Osteoblast (primary cell): ENCODE data around the gene SYNJ2. TPM values are rescaled to one million over a fixed set of nuclear protein-coding genes. Genes with fewer than 3 reads are reported as not detected.
"Not testable (repeated sequence)": the region's sequence is repeated elsewhere in the genome, so short reads cannot be mapped to it uniquely, and the experiment has no call there.

ENCODE experiments used
- DNase-seq: peaks from one replicate; pipeline ENCODE4 v3.0.0; 2011; ENCODE audit warnings: low spot score, mixed read lengths; ENCODE audit not compliant: insufficient read length; ENCODE audit errors: missing footprints
- H2AFZ ChIP-seq: 2 replicates; pipeline ENCODE4 v1.6.0; 2011; ENCODE audit warnings: mild to moderate bottlenecking, low read length
- H3K27ac ChIP-seq: 2 replicates; pipeline ENCODE4 v1.5.1; 2011; ENCODE audit warnings: mild to moderate bottlenecking, low read depth, low read length, moderate library complexity
- H3K27me3 ChIP-seq: 2 replicates; pipeline ENCODE4 v1.6.0; 2012; ENCODE audit warnings: mild to moderate bottlenecking, control low read depth, inconsistent platforms, low read length, moderate library complexity; ENCODE audit not compliant: insufficient read depth
- H3K36me3 ChIP-seq: 2 replicates; pipeline ENCODE4 v1.5.1; 2011; ENCODE audit warnings: mild to moderate bottlenecking, low read length, control low read depth, moderate library complexity; ENCODE audit not compliant: insufficient read depth
- H3K4me1 ChIP-seq: 2 replicates; pipeline ENCODE4 v1.5.1; 2011; ENCODE audit warnings: mild to moderate bottlenecking, low read length, control low read depth, moderate library complexity; ENCODE audit not compliant: insufficient read depth
- H3K4me2 ChIP-seq: 2 replicates; pipeline ENCODE4 v1.6.0; 2011; ENCODE audit warnings: mild to moderate bottlenecking, low read length; ENCODE audit not compliant: insufficient read depth
- H3K4me3 ChIP-seq: fragments of 200-600 bp; sonication (generic); 3 replicates; pipeline ENCODE4 v1.5.1; 2012; ENCODE audit warnings: mild to moderate bottlenecking, low read length, inconsistent platforms; ENCODE audit not compliant: insufficient read depth
- H3K79me2 ChIP-seq: 2 replicates; pipeline ENCODE4 v1.6.0; 2012; ENCODE audit warnings: mild to moderate bottlenecking, low read length, control low read depth, inconsistent platforms; ENCODE audit not compliant: insufficient read depth
- H3K9me3 ChIP-seq: 2 replicates; pipeline ENCODE4 v1.5.1; 2011; ENCODE audit warnings: low read depth, low read length, control low read depth
- H4K20me1 ChIP-seq: 2 replicates; pipeline ENCODE4 v1.6.0; 2012; ENCODE audit warnings: mild to moderate bottlenecking, low read length, control low read depth; ENCODE audit not compliant: insufficient read depth
- total RNA-seq: library from RNA; depleted of rRNA; stranded (reverse); fragments of >200 nt; gene quantifications from 2 replicates; pipeline ENCODE4 v1.2.3, GENCODE V29; 2012
- TF ChIP-seq, protein P1 (sequence below): IDR thresholded peaks from 2 replicates; pipeline ENCODE4 v1.5.1; 2011; ENCODE audit warnings: mild to moderate bottlenecking, low read depth, low read length, moderate library complexity; ENCODE audit errors: extremely low read depth

Gene SYNJ2
- total RNA-seq, 1 donor = 94.8 TPM

DNA sequence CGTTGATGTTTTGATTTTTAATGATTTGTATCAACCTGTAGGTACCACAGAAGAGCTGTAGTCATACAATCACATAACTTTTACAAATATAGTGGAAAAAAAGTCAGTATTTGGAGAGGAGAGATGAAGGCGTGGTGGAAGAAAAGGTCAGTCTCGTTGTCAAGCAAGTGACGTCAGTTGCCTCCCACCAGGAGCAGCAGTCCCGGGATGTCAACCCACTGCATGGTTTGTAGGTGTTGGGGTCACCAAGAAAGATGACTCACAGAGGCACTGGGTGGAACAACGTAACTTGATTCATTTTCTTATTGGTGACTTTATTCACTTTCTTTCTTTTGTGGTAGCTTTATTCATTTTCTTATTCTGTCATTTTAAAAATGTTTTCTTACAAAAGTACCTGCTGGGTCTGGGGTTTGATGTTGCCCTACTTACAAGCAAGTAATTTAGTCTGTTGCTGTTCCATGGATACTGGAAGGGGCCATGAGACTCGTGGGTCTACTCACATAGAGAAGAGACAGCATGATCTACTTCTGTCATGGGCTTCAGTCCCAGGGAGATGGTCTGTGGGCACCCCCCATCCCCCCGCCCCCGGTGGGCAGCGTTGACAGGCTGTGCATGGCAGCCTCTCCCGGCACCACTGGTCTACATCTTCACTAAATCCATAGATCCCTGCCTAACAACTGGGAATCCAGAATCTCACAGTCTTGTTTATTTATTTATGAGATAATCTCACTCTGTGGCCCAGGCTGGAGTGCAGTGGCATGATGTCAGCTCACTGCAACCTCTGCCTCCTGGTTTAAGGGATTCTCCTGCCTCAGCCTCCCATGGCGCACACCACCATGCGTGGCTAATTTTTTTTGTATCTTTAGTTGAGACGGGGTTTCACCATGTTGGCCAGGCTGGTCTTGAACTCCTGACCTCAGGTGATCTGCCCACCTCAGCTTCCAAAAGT, 36.4 kb upstream of the SYNJ2 start:
- H3K36me3 ChIP-seq = peaks cover 43% of the 10 kb centered on the region

DNA sequence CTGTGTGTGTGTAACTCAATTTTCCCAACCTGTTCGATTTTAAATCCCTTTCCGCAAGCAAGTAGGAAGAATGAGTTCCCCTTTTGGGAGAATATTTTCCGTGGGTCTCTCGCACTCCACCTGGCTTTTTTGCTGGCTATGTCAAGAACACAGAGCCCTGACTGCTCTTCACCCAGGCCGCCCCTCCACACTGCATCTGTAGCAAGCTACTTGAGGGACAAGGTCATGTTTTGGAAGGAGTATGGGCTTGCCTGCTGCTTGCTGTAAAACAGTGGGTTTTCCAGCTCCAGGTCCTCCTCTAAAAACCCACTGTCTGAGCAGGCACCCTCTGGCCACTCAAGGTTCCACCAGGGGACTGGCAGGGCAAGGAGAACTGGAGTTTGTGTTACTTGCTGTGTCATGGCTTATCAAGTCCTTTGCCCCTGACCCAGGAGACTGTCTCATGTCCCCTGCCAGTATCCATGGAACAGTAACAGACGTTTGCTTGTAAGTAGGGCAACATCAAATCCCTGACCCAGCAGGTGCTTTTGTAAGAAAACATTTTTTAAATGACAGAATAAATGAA, 35.5 kb upstream of the SYNJ2 start:
- Histone ChIP-seq H3K27ac (no peak overlapping the region), H2AFZ (no peak overlapping the region), H3K4me1 (no peaks in the 10 kb centered on the region), H3K9me3 (no peaks in the 10 kb centered on the region), H3K79me2 (no peaks in the 10 kb centered on the region), H3K4me2 (no peak overlapping the region), H3K4me3 (no peak overlapping the region), H4K20me1 (no peaks in the 10 kb centered on the region), H3K36me3 (peaks cover 36% of the 10 kb centered on the region), H3K27me3 (no peaks in the 10 kb centered on the region)
- TF ChIP-seq, protein P1, sequence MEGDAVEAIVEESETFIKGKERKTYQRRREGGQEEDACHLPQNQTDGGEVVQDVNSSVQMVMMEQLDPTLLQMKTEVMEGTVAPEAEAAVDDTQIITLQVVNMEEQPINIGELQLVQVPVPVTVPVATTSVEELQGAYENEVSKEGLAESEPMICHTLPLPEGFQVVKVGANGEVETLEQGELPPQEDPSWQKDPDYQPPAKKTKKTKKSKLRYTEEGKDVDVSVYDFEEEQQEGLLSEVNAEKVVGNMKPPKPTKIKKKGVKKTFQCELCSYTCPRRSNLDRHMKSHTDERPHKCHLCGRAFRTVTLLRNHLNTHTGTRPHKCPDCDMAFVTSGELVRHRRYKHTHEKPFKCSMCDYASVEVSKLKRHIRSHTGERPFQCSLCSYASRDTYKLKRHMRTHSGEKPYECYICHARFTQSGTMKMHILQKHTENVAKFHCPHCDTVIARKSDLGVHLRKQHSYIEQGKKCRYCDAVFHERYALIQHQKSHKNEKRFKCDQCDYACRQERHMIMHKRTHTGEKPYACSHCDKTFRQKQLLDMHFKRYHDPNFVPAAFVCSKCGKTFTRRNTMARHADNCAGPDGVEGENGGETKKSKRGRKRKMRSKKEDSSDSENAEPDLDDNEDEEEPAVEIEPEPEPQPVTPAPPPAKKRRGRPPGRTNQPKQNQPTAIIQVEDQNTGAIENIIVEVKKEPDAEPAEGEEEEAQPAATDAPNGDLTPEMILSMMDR = no peak
- no peak for DNase-seq

More for the DNA sequence above, 36.4 kb upstream of the SYNJ2 start:
- TF ChIP-seq, protein P1 = no peak
- H3K4me2 ChIP-seq = no peak overlapping the region
- no peak for DNase-seq
- no peaks in the 10 kb centered on the region for H4K20me1 ChIP-seq
- H3K79me2 ChIP-seq = no peaks in the 10 kb centered on the region
- no peaks in the 10 kb centered on the region for H3K9me3 ChIP-seq
- no peak overlapping the region for H3K4me3 ChIP-seq
- no peaks in the 10 kb centered on the region for H3K27me3 ChIP-seq
- H2AFZ ChIP-seq = no peak overlapping the region
- H3K4me1 ChIP-seq = no peaks in the 10 kb centered on the region
- no peak overlapping the region for H3K27ac ChIP-seq

DNA sequence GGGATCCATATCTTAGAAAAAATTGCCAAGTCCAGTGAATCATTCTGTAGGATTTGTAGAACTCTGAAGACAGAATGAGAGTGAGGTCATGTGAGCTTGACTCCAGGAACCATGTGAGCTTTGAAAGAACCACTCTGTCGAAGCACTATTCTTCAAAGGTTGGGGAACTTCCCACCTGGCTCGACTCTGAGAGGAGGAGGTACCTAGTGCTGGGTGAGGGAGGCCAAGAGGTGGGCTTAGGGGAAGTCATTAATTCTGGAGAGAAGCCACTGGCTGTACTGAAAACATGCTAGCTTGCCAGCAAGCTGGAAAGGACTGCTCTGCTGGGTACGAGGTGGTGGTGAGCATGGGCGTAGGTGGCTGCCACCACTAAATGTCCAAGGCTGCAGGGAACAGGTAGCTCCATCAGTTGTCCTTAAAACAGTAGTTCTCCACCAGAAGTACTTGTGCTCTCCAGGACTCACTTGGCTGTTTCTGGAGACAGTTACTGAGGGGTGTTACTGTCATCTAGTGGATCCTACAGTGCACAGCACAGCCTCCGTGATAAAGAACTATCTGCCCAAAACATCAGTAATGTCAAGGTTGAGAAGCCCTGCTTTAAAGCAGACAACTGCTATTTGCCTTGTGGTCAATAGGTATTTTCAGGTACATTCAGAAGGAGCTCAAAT, 34.7 kb upstream of the SYNJ2 start:
- no peak overlapping the region for H2AFZ ChIP-seq
- DNase-seq = no peak
- H3K36me3 ChIP-seq = peaks cover 27% of the 10 kb centered on the region
- H3K9me3 ChIP-seq = no peaks in the 10 kb centered on the region
- H3K4me1 ChIP-seq = no peaks in the 10 kb centered on the region
- H3K27ac ChIP-seq = no peak overlapping the region
- H3K79me2 ChIP-seq = no peaks in the 10 kb centered on the region
- TF ChIP-seq, protein P1 = peak; percentile 36
- no peaks in the 10 kb centered on the region for H4K20me1 ChIP-seq
- no peaks in the 10 kb centered on the region for H3K27me3 ChIP-seq
- H3K4me3 ChIP-seq = no peak overlapping the region
- H3K4me2 ChIP-seq = no peak overlapping the region

DNA sequence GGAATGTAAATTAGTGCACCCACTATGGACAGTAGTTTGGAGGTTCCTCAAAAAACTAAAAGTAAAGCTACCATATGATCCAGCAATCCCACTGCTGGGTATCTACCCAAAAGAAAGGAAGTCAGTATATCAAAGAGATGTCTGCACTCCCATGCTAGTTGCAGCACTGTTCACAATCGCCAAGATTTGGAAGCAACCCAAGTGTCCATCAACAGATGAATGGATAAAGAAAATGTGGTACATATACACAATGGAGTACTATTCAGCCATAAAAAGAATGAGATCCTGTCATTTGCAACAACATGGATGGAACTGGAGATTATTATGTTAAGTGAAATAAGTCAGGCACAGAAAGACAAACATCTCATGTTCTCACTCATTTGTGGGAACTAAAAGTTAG, 30.8 kb upstream of the SYNJ2 start:
- not testable (repeated sequence) for H3K4me3 ChIP-seq, H3K4me2 ChIP-seq, H3K9me3 ChIP-seq, H3K79me2 ChIP-seq, H3K36me3 ChIP-seq, H3K27ac ChIP-seq, H4K20me1 ChIP-seq, DNase-seq, H3K4me1 ChIP-seq, H3K27me3 ChIP-seq, H2AFZ ChIP-seq
